Right kidney (tissue), 1 donor: ENCODE results near the gene RBX1.
"Not testable (repeated sequence)": the region's sequence is repeated elsewhere in the genome, so short reads cannot be mapped to it uniquely, and the experiment has no call there.

Experiments
- DNase-seq: peaks from one replicate; pipeline ENCODE4 v3.0.0-alpha.2; 2016

Gene RBX1

GRCh38 chr22:40966726-40967085 lies 15.5 kb downstream of the RBX1 start:
- no peak for DNase-seq

DNA sequence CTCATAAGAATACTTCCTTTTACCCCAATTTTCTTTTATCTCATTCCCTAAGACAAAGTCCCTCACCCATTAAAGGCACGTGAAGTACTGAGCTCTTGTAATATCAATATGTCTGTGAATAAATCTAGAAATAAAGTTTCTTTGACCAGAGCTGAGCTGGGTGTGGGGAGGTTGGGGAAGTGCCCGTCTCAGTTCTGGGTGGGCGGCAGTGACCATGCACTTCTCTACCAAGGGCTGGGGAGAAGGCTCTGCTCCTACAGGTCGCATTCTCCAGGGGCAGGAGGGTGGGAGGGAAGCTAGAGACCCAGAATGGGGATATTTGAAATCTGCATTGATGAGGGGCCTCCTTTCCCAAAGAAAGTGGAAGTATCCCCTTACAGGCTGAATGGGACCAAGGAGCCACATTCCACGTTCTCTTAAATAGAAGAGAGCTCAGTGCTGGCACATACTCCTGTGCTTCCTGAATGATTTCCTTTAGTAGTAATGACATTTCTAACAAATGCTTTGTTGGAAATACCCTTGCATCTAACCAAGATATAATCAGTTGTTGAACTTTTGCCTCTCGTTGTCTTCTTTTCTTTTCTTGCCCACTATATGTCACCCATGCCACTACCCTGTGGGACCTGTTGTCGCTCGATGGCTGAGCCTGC lies 16.1 kb downstream of the RBX1 start:
- DNase-seq = no peak

DNA sequence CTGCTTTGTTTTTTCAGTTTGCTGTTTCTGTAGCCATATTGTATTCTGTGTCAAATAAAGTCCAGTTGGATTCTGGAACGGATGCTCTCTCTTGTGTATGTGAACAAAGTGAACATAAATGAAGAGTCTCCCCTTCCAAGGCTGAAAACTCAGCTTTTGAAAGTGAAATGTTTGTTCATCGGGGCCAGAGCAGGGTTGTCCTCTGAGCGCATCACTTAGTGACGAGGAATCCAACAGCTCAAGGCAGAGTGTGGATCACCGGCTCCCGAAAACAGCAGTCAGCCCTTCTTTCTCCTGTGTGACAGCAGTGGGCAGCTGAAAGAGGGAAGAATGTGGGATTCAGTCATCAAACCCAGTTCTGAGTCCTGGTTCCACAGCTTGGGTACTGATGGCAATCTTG lies 21.4 kb downstream of the RBX1 start:
- no peak for DNase-seq

DNA sequence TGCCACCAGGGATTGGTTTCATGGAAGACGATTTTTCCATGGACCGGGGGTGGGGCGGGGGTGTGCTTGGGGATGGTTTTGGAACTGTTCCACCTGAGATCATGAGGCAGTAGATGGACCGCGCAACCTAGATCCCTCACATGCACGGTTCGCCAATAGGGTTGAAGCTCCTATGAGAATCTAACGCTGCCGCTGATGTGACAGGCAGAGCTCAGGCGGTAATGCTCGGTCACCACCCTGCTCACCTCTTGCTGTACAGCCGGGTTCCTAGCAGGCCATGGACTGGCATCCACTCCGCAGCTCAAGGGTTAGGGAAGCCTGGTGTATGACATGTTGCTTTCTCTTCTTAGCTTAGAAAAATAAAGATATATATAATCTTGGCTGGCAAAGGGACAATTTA lies 22.0 kb downstream of the RBX1 start:
- no peak for DNase-seq

DNA sequence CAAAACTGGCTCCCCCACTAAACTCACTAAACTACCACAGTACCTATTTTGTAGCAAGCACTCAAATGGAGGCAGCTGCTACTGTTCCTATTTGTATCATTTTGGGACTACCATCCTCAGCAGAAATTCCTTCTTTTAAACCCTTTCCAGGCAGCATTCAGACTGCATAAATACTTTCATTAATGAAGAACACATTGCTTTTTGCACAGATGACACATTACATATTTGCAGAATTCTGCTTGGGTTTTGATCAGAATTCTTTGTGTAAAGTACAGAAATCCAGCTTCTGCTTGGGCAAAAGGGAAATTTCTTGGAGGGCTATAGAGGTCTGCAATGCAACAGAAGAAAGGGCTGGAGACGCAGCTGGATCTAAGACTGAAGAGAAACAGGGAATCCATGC lies 24.2 kb downstream of the RBX1 start:
- DNase-seq = no peak

GRCh38 chr22:40976866-40977700 lies 25.9 kb downstream of the RBX1 start:
- no peak for DNase-seq

DNA sequence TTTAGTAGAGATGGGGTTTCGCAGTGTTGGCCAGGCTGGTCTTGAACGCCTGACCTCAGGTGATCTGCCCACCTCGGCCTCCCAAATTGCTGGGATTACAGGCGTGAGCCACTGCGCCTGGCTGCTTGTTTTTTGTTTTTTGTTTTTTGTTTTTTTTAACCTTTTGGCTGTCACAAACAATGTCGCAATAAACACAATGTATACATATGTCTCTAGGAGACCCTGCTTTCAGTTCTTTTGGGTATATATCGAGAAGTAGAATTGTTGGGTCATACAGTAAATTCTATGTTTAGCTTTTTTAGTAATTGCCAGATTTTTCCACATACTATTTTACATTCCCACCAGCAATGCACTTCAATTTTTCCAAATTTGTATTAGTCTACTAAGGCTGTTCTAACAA lies 28.0 kb downstream of the RBX1 start:
- DNase-seq = no peak

- DNase-seq = no peak
These were observed 28.7 kb downstream of the RBX1 start for GRCh38 chr22:40979871-40980270.

DNA sequence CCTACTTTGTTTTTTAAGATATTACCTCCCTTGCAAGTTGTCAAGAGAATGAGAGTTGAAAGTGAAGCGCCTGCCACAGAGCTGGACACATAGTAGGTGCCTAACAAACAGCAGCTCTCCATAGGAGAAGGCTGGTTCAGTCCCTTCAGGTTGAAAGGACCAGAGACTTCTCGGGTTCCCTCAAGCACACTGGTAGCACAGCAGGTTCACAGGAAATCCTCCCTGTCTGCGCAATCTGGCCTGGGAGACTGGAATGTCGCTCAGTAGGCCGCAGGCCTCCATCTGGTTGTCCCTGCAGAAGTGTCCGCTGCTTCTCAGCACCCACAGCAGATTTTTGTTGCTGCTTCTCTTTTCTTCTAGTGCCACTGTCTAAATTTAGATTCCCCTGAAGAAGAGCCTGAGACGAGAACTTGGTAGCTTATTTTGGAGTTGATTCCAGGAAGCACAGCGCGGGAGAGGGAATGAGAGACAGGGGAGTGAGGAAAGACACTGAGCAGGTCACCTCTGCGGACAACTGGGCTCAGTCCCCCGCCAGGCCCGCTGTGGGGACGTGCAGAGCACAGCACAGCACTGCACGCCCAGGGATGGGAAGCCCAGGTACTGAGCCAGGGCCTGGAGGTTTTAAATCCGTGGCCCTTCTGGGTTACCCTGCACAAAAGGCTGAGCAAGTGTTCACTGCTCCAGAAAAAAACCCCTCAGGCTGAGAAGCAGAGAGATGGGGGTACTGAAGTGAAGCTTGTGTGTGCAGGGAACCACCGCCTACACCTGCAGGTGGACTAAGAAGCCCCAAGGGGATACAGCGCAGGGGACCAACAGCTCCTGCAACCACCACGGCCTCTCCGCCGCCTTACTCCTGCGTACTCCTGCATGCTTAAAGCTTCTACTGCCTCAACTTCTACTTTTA lies 31.6 kb downstream of the RBX1 start:
- DNase-seq = no peak

DNA sequence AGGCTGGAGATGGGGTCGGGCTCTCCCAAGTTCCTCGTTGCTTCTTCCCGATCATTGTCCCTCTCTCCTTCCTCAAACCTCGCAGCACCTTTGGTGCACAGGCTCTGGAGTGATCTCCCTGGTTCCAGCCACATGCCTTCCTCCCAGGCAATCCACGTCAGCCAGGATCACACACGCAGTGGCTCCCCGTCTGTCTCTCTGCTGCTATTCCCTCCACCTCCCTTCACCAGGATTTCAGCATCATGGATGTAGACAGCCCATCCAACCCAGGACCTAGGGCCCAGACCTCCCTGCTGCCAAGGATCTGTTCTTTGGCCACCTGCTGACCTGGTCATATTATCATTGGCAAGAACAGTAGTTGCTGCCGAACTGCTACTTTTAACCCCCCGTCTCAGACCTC lies 40.1 kb downstream of the RBX1 start:
- DNase-seq = no peak

GRCh38 chr22:40995821-40996220 lies 44.6 kb downstream of the RBX1 start:
- no peak for DNase-seq

- no peak for DNase-seq
These were observed 46.3 kb downstream of the RBX1 start for GRCh38 chr22:40997520-40997919.

GRCh38 chr22:41000040-41000565 lies 48.9 kb downstream of the RBX1 start:
- DNase-seq = no peak

- DNase-seq = peak; percentile 18
These were observed 50.0 kb downstream of the RBX1 start for GRCh38 chr22:41000941-41001721.

DNA sequence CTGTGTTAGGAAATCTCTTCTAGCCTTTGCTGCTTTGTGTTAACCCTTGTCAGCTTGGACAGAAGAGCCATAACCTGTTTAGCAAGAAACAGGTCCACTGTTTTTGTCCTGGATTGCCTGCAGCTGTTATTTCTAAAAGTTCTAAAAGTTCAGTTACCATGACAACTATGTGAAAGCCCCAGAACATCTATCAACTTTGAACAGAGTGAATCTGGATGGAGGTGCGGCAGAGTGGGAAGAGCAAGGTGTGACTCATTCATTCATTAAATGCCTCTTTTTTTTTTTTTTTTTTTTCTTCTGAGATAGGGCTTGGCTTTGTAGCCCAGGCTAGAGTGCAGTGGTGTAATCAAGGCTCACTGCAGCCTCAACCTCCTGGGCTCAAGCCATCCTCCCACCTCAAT lies 50.5 kb downstream of the RBX1 start:
- DNase-seq = peak; percentile 12

GRCh38 chr22:41002386-41002785 lies 51.2 kb downstream of the RBX1 start:
- not testable (repeated sequence) for DNase-seq

DNA sequence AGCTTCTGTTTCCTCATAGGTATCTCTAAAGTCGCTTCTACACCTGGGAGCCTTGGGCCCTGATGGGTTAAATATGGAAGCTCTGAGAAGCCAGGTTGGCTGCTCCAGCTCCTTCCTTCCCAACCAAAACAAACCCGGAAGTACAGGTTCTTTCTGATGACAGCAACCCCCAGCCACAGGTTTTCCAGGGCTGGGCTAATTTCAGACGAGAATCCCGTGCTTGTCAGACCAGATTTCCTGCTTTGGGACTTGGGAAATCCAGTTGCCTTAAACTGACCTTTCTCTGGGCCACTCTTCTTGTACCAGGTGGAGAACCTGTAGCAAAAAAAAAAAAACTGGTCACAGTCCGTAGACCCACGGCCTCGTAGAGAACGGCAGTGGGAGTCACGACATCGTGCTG lies 51.9 kb downstream of the RBX1 start:
- peak; percentile 15 for DNase-seq

GRCh38 chr22:41003976-41004375 lies 52.8 kb downstream of the RBX1 start:
- no peak for DNase-seq

- no peak for DNase-seq
These were observed 58.2 kb downstream of the RBX1 start for GRCh38 chr22:41009222-41009948.

DNA sequence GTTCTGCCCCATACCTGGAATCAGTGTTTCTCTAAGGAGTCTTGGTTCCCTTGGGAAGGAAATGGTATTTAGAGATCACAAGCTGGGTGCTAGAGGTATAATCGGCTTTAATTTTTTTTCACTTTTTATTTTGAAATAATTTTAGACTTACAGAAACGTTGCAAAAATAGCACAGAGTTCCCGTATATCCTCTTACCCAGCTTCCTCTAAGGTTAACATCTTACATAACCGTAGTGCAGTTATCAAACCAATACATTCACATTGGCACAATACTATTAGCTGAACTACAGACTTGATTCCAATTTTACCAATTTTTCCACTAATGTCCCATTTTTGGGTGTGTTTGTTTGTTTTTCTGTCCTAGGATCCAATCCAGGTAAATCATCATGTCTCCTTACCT lies 63.8 kb downstream of the RBX1 start:
- DNase-seq = no peak

- DNase-seq = peak; percentile 68
These were observed 70.0 kb downstream of the RBX1 start for GRCh38 chr22:41021061-41021612.
